PFSK-1 (cell line): ENCODE measurements around the gene KAZN.

Source experiments
- FOXP2 ChIP-seq: optimal IDR thresholded peaks from 2 replicates; pipeline ENCODE3; 2011; ENCODE audit warnings: borderline replicate concordance, control low read depth, inconsistent platforms; ENCODE audit not compliant: insufficient read depth; ENCODE audit errors: extremely low read length, extremely low read depth
- POLR2AphosphoS5 ChIP-seq: IDR thresholded peaks from 2 replicates; pipeline ENCODE4 v1.6.1; 2012; ENCODE audit warnings: low read depth, mild to moderate bottlenecking, control low read depth, low read length, moderate library complexity
- SIN3A ChIP-seq: IDR thresholded peaks from 2 replicates; pipeline ENCODE4 v1.6.1; 2012; ENCODE audit warnings: mild to moderate bottlenecking, low read length, moderate library complexity, borderline replicate concordance; ENCODE audit not compliant: insufficient read depth
- TAF1 ChIP-seq: IDR thresholded peaks from 2 replicates; pipeline ENCODE4 v1.6.1; 2012; ENCODE audit warnings: low read length, control low read depth, borderline replicate concordance; ENCODE audit not compliant: insufficient read depth
- TF ChIP-seq, protein P1 (sequence below), 2 experiments: IDR thresholded peaks; 2 replicates each; pipeline versions ENCODE4 v1.6.1 to v1.8.0; 2011 to 2012; ENCODE audit warnings: low read depth in 2 of 2, low read length in 2 of 2, control low read depth in 1 of 2, inconsistent platforms in 1 of 2, mild to moderate bottlenecking in 1 of 2, moderate library complexity in 1 of 2; ENCODE audit not compliant: insufficient read depth in 1 of 2

GRCh38 chr1:15089258-15089992 is 490.9 kb downstream of the KAZN start:
- TF ChIP-seq FOXP2 = no peak
- TF ChIP-seq TAF1 = no peak
- TF ChIP-seq, protein P1, sequence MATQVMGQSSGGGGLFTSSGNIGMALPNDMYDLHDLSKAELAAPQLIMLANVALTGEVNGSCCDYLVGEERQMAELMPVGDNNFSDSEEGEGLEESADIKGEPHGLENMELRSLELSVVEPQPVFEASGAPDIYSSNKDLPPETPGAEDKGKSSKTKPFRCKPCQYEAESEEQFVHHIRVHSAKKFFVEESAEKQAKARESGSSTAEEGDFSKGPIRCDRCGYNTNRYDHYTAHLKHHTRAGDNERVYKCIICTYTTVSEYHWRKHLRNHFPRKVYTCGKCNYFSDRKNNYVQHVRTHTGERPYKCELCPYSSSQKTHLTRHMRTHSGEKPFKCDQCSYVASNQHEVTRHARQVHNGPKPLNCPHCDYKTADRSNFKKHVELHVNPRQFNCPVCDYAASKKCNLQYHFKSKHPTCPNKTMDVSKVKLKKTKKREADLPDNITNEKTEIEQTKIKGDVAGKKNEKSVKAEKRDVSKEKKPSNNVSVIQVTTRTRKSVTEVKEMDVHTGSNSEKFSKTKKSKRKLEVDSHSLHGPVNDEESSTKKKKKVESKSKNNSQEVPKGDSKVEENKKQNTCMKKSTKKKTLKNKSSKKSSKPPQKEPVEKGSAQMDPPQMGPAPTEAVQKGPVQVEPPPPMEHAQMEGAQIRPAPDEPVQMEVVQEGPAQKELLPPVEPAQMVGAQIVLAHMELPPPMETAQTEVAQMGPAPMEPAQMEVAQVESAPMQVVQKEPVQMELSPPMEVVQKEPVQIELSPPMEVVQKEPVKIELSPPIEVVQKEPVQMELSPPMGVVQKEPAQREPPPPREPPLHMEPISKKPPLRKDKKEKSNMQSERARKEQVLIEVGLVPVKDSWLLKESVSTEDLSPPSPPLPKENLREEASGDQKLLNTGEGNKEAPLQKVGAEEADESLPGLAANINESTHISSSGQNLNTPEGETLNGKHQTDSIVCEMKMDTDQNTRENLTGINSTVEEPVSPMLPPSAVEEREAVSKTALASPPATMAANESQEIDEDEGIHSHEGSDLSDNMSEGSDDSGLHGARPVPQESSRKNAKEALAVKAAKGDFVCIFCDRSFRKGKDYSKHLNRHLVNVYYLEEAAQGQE (IDR thresholded peaks at IDR 0.05; ENCODE audit: insufficient read depth in 1 of 2, low read depth in 2 of 2, low read length in 2 of 2) = no peak
- TF ChIP-seq SIN3A = no peak
- TF ChIP-seq POLR2AphosphoS5 = no peak
